ENCODE measurements around the gene SLF2. TPM values are rescaled to one million over a fixed set of nuclear protein-coding genes. Genes with fewer than 3 reads are reported as not detected.

The SLF2 gene
- total RNA-seq, 3 donors from 2014 or later = 16.6 to 18.6 (median 17.6) TPM

- Mint-ChIP-seq H3K4me1 (ENCODE audit: low read depth) (no peaks in the 10 kb centered on the region), H3K9me3 (no peaks in the 10 kb centered on the region), H3K36me3 (ENCODE audit: insufficient read depth) (no peaks in the 10 kb centered on the region), H3K4me3 (no peak overlapping the region), H3K27me3 (ENCODE audit: low read depth) (peaks cover 31% of the 10 kb centered on the region)
- ATAC-seq (no peak), DNase-seq (no peak)
Observed at GRCh38 chr10:100886963-100887362, 25.8 kb upstream of the SLF2 start.

- H3K9me3 Mint-ChIP-seq = no peaks in the 10 kb centered on the region
- ATAC-seq (no peak), DNase-seq (no peak)
- no peak overlapping the region for H3K4me3 Mint-ChIP-seq
- no peaks in the 10 kb centered on the region for H3K36me3 Mint-ChIP-seq (ENCODE audit: insufficient read depth)
- H3K4me1 Mint-ChIP-seq (ENCODE audit: low read depth) = no peaks in the 10 kb centered on the region
- H3K27me3 Mint-ChIP-seq (ENCODE audit: low read depth) = peaks cover 36% of the 10 kb centered on the region
Observed at GRCh38 chr10:100887761-100888296, 24.9 kb upstream of the SLF2 start.

- Mint-ChIP-seq H3K4me1 (ENCODE audit: low read depth) (no peaks in the 10 kb centered on the region), H3K36me3 (ENCODE audit: insufficient read depth) (no peaks in the 10 kb centered on the region), H3K4me3 (no peak overlapping the region), H3K27me3 (ENCODE audit: low read depth) (peaks cover 36% of the 10 kb centered on the region), H3K9me3 (no peaks in the 10 kb centered on the region)
- ATAC-seq (no peak), DNase-seq (no peak)
Observed at GRCh38 chr10:100888957-100889356, 23.8 kb upstream of the SLF2 start.

DNA sequence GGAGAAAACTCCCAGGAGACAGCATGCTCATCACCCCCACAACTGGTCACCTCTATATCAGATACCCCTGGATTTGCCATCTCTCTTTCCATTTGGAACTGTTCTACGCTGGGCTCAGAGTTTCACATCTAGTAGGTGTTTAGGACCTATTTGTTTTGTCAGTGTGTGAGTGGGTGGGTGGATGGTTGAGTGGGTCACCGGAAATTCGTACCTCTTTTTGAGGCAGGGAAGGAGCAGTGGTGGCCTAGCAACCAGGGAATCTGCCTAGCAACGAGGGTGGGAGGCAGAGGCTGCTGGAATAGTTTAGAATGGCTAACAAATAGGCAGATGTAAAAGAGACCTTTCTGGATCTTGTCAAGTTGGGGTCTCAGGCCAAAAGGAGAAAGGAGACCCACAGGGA lies 23.2 kb upstream of the SLF2 start:
- ATAC-seq = no peak
- no peaks in the 10 kb centered on the region for H3K36me3 Mint-ChIP-seq (ENCODE audit: insufficient read depth)
- no peak overlapping the region for H3K4me3 Mint-ChIP-seq
- no peaks in the 10 kb centered on the region for H3K4me1 Mint-ChIP-seq (ENCODE audit: low read depth)
- no peak for DNase-seq
- no peaks in the 10 kb centered on the region for H3K9me3 Mint-ChIP-seq
- H3K27me3 Mint-ChIP-seq (ENCODE audit: low read depth) = peaks cover 36% of the 10 kb centered on the region

DNA sequence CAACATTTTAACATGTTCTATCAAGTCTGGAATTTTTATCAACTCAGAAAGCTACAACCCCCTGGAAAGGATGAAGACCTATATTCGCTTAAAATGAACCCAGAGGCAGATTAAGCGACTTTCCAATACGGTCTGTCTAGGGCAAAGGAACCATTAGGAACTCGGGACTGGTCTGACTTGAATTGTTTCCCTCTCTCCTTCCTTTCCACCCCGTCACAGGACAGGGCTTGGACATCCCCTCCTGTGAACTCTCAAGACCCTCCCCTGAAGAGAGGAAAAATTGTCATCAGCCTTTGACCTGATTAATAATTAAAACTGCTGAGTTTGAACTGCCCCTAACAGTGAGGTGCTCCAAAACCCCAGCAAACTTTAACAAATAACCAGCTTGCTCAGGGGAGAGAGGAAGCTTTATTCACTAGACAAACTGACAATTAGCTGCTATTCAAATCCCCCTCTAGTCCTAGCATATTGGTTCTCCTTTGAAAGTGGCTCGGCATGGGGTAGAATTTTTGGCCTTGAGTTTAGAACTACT lies 22.6 kb upstream of the SLF2 start:
- ATAC-seq = no peak
- H3K36me3 Mint-ChIP-seq (ENCODE audit: insufficient read depth) = no peaks in the 10 kb centered on the region
- no peak overlapping the region for H3K4me3 Mint-ChIP-seq
- H3K27me3 Mint-ChIP-seq (ENCODE audit: low read depth) = peaks cover 36% of the 10 kb centered on the region
- no peak for DNase-seq
- no peaks in the 10 kb centered on the region for H3K4me1 Mint-ChIP-seq (ENCODE audit: low read depth)
- no peaks in the 10 kb centered on the region for H3K9me3 Mint-ChIP-seq

GRCh38 chr10:100890673-100891317 lies 22.0 kb upstream of the SLF2 start:
- DNase-seq (no peak), ATAC-seq (no peak)
- Mint-ChIP-seq H3K36me3 (ENCODE audit: insufficient read depth) (no peaks in the 10 kb centered on the region), H3K4me1 (ENCODE audit: low read depth) (peaks cover 5% of the 10 kb centered on the region), H3K9me3 (no peaks in the 10 kb centered on the region), H3K27me3 (ENCODE audit: low read depth) (peaks cover 37% of the 10 kb centered on the region), H3K4me3 (no peak overlapping the region)

GRCh38 chr10:100894033-100894432 lies 18.7 kb upstream of the SLF2 start:
- no peak for DNase-seq
- peaks cover 42% of the 10 kb centered on the region for H3K27me3 Mint-ChIP-seq (ENCODE audit: low read depth)
- no peak overlapping the region for H3K4me3 Mint-ChIP-seq
- H3K4me1 Mint-ChIP-seq (ENCODE audit: low read depth) = peaks cover 6% of the 10 kb centered on the region
- no peaks in the 10 kb centered on the region for H3K36me3 Mint-ChIP-seq (ENCODE audit: insufficient read depth)
- no peak for ATAC-seq
- no peaks in the 10 kb centered on the region for H3K9me3 Mint-ChIP-seq

DNA sequence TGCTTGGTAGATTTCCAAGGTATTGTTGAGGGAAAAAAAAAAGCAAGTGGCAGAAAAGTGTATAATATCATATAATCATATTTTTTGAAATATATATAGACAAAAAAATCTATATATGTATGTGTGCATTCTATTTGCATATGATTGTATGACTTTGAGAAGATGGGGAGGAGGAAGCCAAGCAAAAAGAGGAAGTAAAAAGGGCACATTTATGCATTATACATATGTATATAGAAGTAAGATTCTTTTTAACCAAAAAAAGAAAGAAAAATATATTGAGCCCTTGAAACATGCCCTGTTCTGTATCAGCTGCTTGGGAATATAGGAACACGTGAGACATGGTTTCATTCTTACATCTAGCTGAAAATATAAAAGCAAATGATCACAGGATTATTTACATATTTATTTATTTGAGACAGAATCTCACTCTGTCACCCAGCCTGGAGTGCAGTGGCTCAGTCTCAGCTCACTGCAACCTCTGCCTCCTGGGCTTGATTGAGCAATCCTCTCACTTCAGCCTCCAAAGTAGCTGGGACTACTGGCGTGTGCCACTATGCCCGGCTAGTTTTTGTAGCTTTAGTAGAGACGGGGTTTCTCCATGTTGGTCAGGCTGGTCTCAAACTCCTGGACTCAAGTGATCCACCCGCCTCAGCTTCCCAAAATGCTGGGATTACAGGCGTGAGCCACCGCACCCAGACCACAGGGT lies 18.0 kb upstream of the SLF2 start:
- peaks cover 36% of the 10 kb centered on the region for H3K27me3 Mint-ChIP-seq (ENCODE audit: low read depth)
- ATAC-seq = no peak
- H3K36me3 Mint-ChIP-seq (ENCODE audit: insufficient read depth) = no peaks in the 10 kb centered on the region
- peaks cover 6% of the 10 kb centered on the region for H3K4me1 Mint-ChIP-seq (ENCODE audit: low read depth)
- no peak for DNase-seq
- no peaks in the 10 kb centered on the region for H3K9me3 Mint-ChIP-seq
- no peak overlapping the region for H3K4me3 Mint-ChIP-seq

DNA sequence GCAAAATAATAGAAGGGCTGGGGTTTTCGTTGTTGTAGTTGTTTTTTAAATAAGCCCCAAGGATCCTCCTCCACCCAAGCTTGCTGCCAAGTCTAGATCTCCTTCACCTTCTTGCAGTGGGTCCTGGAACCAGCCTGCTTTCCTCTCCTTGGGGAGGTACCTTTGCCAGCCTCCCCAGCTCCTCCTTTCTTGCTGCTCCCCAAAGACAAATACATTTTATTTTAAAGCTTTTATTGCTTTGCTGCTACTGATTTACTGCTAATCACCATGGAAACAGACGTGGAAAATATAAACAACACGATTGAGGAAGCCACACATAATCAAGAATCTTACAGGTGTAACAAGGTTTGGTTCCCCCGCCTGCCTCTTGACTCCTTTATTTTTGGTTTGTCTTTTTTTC lies 17.4 kb upstream of the SLF2 start:
- ATAC-seq = no peak
- Mint-ChIP-seq H3K27me3 (ENCODE audit: low read depth) (peaks cover 35% of the 10 kb centered on the region), H3K4me3 (no peak overlapping the region), H3K4me1 (ENCODE audit: low read depth) (peaks cover 6% of the 10 kb centered on the region), H3K36me3 (ENCODE audit: insufficient read depth) (no peaks in the 10 kb centered on the region), H3K9me3 (no peaks in the 10 kb centered on the region)
- no peak for DNase-seq

DNA sequence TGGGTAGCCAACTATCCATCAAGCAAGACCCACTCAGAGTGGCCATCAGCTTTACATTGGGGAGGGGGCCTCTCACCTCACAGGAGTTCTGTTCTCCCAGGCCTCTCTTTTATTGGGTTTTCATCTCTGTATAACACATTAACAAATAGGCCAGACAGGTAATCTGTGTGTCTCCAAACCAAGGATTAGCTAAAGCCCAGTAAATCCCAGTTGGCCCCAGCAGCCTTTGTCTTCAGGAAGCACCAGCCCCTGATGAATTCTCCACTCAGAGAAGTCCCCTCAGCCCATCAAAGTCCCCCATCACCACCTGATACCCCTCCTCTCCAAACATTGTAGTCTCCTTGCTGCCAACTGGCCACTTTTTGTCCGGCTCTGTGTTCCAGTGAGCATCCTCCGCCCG lies 16.9 kb upstream of the SLF2 start:
- Mint-ChIP-seq H3K36me3 (ENCODE audit: insufficient read depth) (no peaks in the 10 kb centered on the region), H3K4me1 (ENCODE audit: low read depth) (peaks cover 6% of the 10 kb centered on the region), H3K9me3 (no peaks in the 10 kb centered on the region), H3K27me3 (ENCODE audit: low read depth) (peaks cover 29% of the 10 kb centered on the region), H3K4me3 (no peak overlapping the region)
- DNase-seq (no peak), ATAC-seq (no peak)

GRCh38 chr10:100896876-100897461 lies 15.8 kb upstream of the SLF2 start:
- Mint-ChIP-seq H3K4me1 (ENCODE audit: low read depth) (peaks cover 6% of the 10 kb centered on the region), H3K9me3 (no peaks in the 10 kb centered on the region), H3K36me3 (ENCODE audit: insufficient read depth) (no peaks in the 10 kb centered on the region), H3K4me3 (no peak overlapping the region), H3K27me3 (ENCODE audit: low read depth) (peaks cover 25% of the 10 kb centered on the region)
- ATAC-seq (no peak), DNase-seq (no peak)

- DNase-seq (no peak), ATAC-seq (no peak)
- H3K9me3 Mint-ChIP-seq = no peaks in the 10 kb centered on the region
- no peaks in the 10 kb centered on the region for H3K36me3 Mint-ChIP-seq (ENCODE audit: insufficient read depth)
- peaks cover 6% of the 10 kb centered on the region for H3K4me1 Mint-ChIP-seq (ENCODE audit: low read depth)
- no peak overlapping the region for H3K4me3 Mint-ChIP-seq
- H3K27me3 Mint-ChIP-seq (ENCODE audit: low read depth) = peaks cover 19% of the 10 kb centered on the region
Observed at GRCh38 chr10:100897976-100898375, 14.8 kb upstream of the SLF2 start.

DNA sequence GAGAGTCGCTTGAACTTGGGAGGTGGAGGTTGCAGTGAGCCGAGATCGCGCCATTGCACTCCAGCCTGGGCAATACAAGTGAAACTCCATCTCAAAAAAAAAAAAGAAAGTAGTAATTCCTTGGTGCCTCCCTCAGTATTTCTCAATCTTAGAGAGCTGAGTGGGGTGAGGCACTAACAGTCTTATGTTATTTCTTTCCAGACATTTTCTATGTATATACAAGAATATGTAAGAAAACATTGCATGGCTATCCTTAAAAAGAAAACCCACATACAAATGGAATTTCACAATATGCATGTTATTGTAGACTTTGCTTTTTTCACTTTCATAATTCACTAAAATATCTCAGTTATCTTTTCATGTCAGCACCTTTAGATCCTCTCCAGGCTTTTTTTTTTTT lies 13.6 kb upstream of the SLF2 start:
- no peaks in the 10 kb centered on the region for H3K36me3 Mint-ChIP-seq (ENCODE audit: insufficient read depth)
- H3K27me3 Mint-ChIP-seq (ENCODE audit: low read depth) = peaks cover 19% of the 10 kb centered on the region
- peaks cover 6% of the 10 kb centered on the region for H3K4me1 Mint-ChIP-seq (ENCODE audit: low read depth)
- DNase-seq (no peak), ATAC-seq (no peak)
- no peaks in the 10 kb centered on the region for H3K9me3 Mint-ChIP-seq
- H3K4me3 Mint-ChIP-seq = no peak overlapping the region

DNA sequence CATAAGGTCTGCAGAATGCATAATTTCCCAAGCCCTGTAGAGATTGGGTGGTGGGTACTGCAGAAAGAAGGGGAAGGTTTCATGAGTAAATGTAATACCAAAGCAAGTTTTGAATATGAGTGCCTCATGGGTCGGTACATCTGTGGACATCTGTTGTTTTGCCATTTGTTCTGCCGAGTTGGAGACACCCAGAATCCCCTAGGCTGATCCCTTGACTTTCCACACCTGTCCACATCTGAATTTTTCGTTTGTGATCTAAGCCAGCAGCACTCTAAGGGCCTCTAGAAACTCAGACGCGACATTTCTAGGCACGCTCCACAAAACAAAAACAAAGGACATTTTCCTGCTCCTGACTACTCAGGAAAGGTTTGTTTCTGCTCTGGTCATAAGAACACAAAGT lies 11.7 kb upstream of the SLF2 start:
- Mint-ChIP-seq H3K9me3 (no peaks in the 10 kb centered on the region), H3K27me3 (ENCODE audit: low read depth) (peaks cover 16% of the 10 kb centered on the region), H3K4me1 (ENCODE audit: low read depth) (no peaks in the 10 kb centered on the region), H3K4me3 (no peak overlapping the region), H3K36me3 (ENCODE audit: insufficient read depth) (no peaks in the 10 kb centered on the region)
- no peak for ATAC-seq
- DNase-seq = no peak

GRCh38 chr10:100902622-100903021 lies 10.1 kb upstream of the SLF2 start:
- peaks cover 11% of the 10 kb centered on the region for H3K27me3 Mint-ChIP-seq (ENCODE audit: low read depth)
- no peaks in the 10 kb centered on the region for H3K36me3 Mint-ChIP-seq (ENCODE audit: insufficient read depth)
- no peaks in the 10 kb centered on the region for H3K9me3 Mint-ChIP-seq
- DNase-seq (no peak), ATAC-seq (no peak)
- peaks cover 4% of the 10 kb centered on the region for H3K4me1 Mint-ChIP-seq (ENCODE audit: low read depth)
- H3K4me3 Mint-ChIP-seq = no peak overlapping the region
